SK-N-DZ (cell line): ENCODE data around the gene STOX1.
"Not testable (repeated sequence)": the region's sequence is repeated elsewhere in the genome, so short reads cannot be mapped to it uniquely, and the experiment has no call there.

Experiments
- DNase-seq: peaks from one replicate; pipeline ENCODE4 v3.0.0-alpha.2; 2015; ENCODE audit warnings: low spot score

STOX1 gene

GRCh38 chr10:68828083-68828601 lies 811 bp downstream of the STOX1 start:
- peak; percentile 17 for DNase-seq

- DNase-seq = no peak
Measured at GRCh38 chr10:68828833-68829232, 1.5 kb downstream of the STOX1 start.

DNA sequence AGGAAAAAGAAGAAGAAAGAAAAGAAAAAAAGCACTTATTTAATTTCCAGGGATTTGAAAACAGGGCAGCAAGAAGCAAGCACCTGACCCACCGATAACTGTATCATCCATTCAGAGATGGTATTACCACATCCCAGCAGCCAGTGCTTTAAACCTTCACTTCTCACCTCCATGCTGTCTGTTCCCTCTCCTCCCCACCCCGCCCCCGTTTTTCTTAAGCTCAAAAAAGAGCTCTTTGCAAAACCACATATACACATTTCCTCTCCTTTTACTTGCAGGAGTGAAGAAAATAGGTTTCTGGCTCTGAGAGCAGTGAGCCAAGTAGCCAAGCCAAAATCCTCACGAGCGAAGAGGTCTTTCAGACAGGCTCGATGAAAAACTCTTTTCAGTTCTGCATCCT lies 2.2 kb downstream of the STOX1 start:
- no peak for DNase-seq

- no peak for DNase-seq
Measured at GRCh38 chr10:68829952-68830351, 2.6 kb downstream of the STOX1 start.

DNA sequence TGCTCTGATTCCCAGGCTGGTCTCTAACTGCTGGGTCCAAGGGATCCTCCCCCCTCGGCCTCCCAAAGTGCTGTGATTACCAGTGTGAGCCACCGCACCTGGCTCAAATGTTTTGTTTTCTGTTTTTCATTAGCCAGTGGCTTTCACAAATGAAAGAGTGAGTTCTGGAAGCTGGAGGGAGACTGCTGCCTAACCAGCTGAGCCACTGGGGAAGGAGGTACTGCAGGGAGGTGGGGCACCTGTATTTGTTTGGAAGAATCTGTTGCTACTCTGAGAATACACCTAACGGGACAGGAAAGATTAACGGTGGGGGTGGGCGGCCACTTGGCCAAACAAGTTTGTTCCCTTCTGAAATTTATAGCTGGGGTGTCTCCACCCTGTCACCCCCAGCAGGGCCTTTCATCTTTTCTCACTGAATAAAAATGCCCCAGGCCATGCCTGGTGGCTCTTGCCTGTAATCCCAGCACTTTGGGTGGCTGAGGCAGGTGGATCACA lies 4.7 kb downstream of the STOX1 start:
- DNase-seq = no peak

DNA sequence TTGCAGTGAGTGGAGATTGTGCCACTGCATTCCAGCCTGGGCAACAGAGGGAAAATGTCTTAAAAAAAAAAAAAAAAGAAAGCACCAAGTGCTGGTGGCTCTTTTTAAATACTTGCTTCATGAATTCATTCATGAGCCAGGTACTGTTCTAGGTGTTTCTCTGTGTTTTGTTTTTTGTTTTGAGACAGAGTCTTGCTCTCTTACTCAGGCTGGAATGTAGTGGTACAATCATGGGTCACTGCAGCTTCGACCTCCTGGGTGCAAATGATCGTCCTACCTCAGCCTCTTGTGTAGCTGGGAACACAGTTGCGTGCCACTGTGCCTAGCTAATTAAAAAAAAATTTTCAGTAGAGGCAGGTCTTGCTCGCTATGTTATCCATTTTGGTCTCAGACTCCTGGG lies 5.3 kb downstream of the STOX1 start:
- no peak for DNase-seq

- DNase-seq = no peak
Measured at GRCh38 chr10:68837626-68838322, 10.4 kb downstream of the STOX1 start.

DNA sequence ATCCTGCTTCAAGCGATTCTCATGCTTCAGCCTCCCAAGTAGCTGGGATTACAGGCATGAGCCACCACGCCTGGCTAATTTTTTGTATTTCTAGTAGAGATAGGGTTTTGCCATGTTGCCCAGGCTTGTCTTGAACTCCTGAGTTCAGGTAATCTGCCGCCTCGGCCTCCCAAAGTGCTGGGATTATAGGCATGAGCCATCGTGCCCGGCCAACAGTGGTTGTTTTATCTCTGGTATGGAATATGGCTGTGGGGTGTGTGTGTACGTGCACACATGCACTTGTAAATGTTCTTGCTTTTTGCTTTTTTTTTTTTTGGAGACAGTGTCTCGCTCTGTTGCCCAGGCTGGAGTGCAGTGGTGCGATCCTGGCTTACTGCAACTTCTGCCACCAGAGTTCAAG lies 13.3 kb downstream of the STOX1 start:
- not testable (repeated sequence) for DNase-seq

- DNase-seq = no peak
Measured at GRCh38 chr10:68848281-68848680, 20.9 kb downstream of the STOX1 start.

DNA sequence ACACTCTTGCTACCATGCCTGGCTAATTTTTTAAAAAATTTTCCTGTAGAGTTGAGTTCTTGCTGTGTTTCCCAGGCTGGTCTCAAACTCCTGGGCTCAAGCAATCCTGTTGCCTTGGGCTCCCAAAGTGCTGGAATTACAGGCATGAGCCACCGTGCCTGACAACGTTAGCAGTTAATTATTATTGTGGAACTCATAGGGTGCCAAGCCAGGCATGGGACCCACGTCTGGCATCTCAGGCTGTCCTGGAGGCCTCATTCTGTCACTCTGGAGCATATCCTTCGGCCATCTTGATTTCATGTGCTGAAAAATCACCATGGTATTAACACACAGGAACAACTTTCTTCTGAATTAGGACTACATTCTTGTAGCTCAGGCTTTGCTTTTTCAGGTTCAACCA lies 21.5 kb downstream of the STOX1 start:
- DNase-seq = no peak

DNA sequence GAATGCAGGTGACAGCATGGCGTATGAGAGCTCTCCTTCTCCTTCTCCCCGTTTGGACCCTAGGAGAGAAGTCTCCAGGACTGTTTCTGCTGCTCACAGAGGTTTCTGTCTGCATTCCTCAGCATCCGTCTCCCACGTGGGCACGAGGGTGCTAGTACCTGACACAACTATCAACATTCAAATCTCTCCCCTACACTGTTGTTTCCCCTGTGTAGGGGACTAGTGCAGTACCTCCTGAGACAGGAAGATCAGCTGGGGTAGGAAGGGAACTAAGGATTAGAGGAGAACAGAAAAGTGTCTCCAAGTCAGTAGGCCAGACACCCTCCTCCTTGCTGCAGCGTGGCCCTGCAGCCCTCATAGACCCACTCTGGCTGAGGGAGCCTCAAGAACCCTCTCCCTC lies 29.0 kb downstream of the STOX1 start:
- no peak for DNase-seq

DNA sequence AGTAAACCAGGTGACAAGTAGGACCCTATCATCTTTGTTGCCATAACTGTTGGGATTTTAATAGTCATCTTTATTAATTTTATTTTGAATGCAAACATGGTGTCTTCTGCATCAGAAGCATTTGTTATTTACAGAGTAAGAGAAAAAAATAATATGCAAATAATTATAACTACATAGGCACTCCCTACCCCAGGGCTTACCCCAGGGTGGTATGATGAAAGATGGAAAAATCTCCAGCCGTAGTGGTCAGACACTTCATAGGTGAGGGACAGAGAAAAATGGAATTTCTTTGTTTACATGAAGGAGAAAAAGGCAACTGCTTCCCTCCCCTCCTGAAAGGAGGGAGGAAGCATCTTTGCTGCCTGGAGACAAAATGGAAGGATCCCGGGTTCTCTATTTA lies 29.7 kb downstream of the STOX1 start:
- no peak for DNase-seq

- DNase-seq = no peak
Measured at GRCh38 chr10:68861253-68861652, 33.9 kb downstream of the STOX1 start.

- DNase-seq = no peak
Measured at GRCh38 chr10:68864611-68865010, 37.3 kb downstream of the STOX1 start.

DNA sequence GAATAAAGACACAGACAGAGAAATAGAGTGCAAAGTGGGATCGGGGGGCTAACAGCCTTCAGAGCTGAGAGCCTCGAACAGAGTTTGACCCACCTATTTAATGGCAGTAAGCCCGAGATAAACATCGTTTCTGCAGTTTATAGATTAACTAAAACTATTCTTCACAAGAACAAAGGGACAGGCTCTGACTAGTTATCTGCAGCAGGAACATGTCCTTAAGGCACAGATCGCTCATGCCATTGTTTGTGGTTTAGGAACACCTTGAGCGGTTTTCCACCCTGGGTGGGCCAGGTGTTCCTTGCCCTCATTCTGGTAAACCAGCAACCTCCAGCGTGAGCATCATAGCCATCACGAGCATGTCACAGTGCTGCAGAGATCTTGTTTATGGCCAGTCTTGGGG lies 40.8 kb downstream of the STOX1 start:
- DNase-seq = not testable (repeated sequence)

- no peak for DNase-seq
Measured at GRCh38 chr10:68869623-68870022, 42.3 kb downstream of the STOX1 start.

GRCh38 chr10:68870061-68870460 lies 42.7 kb downstream of the STOX1 start:
- no peak for DNase-seq

- no peak for DNase-seq
Measured at GRCh38 chr10:68870545-68871104, 43.3 kb downstream of the STOX1 start.

- DNase-seq = peak; percentile 76
Measured at GRCh38 chr10:68871105-68871711, 43.9 kb downstream of the STOX1 start.

GRCh38 chr10:68871731-68872342 lies 44.5 kb downstream of the STOX1 start:
- DNase-seq = peak; percentile 93

DNA sequence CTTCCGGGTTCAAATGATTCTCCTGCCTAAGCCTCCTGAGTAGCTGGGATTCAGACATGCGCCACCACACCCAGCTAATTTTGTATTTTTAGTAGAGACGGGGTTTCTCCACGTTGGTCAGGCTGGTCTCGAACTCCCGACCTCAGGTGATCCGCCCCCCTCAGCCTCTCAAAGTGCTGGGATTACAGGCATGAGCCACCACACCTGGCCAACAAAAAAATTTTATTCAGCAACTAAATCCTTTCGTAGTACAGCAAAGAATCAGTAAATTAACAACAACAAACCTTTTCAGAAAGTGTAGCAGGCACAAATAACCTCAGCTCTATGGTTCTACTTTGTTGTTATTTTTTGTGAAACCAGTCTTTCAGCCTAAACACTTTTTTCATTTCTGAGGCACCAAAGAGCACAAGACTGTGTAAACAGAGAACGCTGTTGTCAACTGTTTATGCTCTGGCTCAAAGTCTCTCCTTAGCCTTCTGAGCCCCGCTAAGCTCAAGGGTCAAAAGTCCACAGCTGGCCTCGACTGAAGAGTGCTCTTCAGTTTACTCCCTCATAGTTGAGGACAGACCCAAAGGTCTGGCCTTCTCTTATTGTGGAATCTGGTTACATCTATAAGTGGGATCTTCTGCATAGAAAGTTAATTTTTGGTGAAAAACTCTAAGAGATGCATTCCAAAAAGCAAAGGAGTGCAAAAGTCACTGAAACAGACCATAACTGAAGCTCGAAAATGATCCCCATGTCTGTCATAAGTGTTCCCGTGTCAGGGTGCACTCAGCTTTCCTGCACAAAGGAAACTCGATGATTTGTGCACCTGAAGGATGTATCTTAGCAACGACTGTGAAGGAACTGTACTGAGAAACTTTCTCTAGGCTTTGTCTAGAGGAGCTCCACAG lies 49.2 kb downstream of the STOX1 start:
- DNase-seq = no peak
